Fibroblast of skin of right biceps (primary cell): Measurements from ENCODE around the gene DNTTIP2.
"Not testable (repeated sequence)": the region's sequence is repeated elsewhere in the genome, so short reads cannot be mapped to it uniquely, and the experiment has no call there.

ENCODE experiments used
- DNase-seq: peaks from one replicate; pipeline ENCODE4 v3.0.0-alpha.2; 2013

Gene DNTTIP2, protein sequence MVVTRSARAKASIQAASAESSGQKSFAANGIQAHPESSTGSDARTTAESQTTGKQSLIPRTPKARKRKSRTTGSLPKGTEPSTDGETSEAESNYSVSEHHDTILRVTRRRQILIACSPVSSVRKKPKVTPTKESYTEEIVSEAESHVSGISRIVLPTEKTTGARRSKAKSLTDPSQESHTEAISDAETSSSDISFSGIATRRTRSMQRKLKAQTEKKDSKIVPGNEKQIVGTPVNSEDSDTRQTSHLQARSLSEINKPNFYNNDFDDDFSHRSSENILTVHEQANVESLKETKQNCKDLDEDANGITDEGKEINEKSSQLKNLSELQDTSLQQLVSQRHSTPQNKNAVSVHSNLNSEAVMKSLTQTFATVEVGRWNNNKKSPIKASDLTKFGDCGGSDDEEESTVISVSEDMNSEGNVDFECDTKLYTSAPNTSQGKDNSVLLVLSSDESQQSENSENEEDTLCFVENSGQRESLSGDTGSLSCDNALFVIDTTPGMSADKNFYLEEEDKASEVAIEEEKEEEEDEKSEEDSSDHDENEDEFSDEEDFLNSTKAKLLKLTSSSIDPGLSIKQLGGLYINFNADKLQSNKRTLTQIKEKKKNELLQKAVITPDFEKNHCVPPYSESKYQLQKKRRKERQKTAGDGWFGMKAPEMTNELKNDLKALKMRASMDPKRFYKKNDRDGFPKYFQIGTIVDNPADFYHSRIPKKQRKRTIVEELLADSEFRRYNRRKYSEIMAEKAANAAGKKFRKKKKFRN

DNA sequence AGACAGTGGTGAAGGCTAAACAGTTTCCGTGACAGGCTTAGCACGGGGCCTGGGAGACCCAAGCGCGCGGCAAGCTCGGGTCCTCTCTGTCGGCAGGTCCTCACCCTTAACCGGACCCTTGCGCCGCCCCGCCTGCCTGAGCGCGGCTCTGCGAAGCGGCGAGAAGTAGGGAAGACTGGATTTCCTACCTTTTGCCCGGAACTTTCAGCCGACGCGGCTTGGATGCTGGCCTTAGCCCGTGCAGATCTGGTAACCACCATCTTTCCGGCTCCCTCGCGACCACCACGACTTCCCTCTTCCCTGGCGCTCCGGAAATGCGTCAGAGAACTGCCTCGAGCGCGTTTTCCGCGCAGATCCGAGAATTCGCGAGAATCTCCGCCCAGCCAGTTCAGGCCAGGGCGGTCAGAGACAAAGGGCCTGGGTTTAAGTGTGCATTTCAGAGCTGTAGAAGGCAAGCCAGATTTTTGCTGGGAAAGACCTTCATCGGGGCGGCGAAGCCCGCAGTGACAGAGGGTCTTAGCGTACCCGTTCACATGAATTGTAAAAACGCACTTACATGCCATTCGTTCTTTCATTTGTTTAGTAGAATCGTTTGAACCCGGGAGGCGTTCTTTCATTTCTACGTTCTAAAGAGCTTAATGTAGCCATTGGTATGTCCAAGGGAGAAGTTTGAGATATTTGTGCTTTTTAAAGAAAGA is at the start of gene DNTTIP2:
Gene DNTTIP2, minus strand, starts transcription at position 318 of the 698 bp plus-strand sequence. Its CDS starts 58 bp downstream, at position 260.
- peak; percentile 93 for DNase-seq

DNA sequence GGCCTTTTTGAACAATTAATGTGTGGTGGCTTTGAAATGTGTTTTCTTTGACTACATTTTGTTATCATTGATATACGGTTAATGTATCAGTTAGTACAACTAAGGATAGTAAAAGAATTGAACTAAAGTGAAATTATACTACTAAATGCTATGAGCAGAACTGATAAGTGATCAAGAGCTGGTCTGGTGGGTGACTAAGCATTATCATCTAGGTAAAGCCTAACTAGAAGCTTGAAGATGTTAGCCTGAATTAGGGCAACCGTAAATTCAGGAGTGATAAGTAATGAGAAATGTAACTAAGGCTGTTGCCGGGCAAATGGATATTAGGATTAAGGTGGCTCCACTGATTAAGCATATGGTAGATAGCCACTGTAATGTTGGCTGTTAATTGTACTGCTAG is 46.2 kb upstream of the DNTTIP2 start:
- DNase-seq = no peak

DNA sequence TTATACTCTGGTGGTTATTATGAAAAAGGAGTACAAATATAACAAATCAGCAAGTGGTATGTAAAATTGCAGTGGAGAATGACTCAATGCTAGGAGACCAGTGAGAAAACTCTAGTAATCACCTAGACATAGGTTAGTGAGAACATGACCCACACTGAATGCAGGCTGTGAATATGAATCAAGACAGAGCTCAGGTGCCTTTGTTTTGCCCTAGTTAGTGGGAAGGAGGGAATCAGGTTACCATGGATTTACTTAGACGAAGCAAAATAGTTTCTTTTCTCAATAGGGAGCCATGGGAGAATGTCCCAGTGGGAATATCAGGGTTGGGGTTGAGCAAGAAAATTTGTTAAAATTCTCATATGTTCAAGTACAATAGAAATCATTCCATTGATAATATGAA is 40.8 kb upstream of the DNTTIP2 start:
- no peak for DNase-seq

DNA sequence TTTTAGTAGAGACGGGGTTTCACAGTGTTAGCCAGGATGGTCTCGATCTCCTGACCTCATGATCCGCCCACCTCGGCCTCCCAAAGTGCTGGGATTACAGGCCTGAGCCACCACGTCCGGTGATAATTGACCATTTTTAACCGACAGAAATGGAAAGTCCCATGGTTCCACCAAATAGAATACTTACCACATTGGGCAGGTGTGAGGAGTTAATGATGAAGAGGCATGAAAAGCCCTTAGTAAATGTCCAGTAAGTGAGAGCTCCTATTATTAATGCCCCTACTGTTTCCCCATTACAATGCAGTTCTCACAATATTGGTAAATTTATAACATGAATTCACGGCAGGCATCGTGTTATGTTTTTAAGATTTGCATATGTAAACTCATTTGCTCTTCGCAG is 38.3 kb upstream of the DNTTIP2 start:
- DNase-seq = no peak

DNA sequence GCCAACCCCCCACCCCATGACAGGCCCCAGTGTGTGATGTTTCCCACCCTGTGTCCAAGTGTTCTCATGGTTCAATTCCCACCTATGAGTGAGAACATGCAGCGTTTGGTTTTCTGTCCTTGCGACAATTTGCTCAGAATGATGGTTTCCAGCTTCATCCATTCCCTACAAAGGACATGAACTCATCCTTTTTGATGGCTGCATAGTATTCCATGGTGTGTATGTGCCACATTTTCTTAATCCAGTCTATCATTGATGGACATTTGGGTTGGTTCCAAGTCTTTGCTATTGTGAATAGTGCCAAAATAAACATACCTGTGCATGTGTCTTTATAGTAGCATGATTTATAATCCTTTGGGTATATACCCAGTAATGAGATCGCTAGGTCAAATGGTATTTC is 31.9 kb upstream of the DNTTIP2 start:
- not testable (repeated sequence) for DNase-seq

DNA sequence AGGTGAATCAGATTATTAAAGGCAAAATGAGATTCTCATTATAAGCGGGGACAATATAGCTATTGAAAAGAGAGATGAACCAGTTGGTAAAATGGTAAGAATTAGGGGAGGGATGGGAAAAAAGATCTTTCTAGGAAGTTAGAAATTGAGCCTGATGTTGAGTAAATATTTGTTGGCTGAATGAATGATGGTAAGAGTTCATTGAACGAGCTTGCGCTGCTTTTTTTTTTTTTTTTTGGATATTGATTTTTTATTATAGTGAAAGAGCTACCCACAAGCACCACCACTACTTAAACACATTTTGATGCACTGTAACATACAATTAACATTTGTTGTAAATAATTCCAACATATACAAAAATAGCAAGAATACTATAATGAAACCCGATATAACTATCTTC is 31.3 kb upstream of the DNTTIP2 start:
- no peak for DNase-seq

DNA sequence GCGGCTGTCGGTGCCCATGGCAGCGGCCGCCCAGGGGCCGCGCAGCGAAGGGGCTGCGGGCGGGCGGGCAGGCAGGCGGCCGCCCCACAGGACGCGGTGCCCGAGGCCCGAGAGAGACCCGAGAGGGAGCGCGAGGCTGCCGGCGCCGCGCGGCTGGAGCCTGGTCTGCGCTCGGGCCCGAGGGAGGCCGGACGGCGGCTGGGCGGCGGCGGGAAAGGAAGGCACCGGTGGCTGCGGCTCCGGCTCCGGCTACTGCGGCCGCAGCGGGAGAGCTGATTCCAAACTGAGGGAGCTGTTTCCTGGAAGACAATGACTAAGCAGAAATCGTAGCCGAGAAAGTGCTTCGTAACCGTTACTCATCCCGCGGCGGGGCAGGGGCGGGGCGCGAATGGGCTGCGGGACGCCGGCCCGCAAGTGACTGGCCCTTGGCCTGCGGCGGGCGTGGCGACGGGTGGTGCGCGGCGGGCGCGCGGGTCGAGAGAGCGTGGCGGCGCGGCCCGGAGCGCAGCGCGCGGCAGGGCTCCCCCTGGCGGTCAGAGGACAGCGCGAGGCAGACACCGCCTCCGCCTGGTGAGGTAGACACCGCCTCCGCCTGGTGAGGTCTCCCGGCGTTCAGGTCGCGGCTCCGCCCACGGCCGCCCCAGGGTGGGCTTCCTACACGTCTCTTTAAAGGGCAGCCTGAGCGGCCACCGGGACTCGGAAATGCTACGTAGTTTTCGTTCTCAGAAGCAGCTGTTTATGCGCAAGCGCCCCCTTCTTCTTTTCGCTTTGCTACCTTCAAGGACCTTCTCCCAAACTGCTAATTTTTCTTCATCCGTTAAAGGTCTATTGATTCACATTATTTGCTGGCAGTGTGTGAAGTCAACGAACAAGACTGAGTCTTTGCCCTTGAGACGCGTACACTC is 30.4 kb upstream of the DNTTIP2 start, which contains the start of gene GCLM:
Gene GCLM, minus strand, starts transcription at position 285 of the 905 bp plus-strand sequence. Its CDS starts 267 bp downstream, at position 18.
- peak; percentile 96 for DNase-seq

DNA sequence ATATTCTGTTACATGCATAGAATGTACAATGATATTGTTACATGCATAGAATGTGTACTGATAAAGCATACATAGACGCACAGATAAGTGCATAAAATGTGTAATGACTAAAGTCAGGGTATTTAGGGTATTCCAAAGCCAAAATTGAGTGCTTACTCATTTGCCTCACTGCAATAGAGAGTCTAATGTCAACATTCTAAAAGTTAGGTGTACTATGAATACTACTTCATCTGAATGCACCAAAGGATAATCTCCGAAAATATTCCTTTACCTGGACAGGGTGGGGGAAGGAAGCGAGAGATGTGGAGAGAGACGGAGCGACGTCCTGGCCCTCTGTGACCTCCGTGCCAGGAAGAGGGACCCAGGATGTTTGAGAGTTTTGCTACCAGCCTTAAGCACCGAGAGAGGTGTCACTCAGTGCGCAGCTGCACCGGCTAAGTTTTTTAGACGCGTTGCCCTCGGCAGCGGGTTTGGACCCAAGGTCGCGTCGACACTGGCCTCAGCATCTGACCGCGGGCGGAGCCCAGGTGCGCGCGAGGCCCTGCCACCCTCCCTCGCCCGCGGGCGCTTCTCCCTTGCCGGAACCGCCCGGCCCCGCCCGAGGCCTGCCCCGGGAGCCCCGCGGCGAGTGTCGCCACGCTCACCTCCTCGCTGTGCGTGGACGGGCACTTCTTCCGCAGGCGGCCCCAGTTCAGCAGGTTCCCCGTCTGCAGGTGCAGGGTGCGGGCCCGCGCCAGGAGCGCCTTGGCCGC is 29.6 kb upstream of the DNTTIP2 start:
- peak; percentile 12 for DNase-seq

DNA sequence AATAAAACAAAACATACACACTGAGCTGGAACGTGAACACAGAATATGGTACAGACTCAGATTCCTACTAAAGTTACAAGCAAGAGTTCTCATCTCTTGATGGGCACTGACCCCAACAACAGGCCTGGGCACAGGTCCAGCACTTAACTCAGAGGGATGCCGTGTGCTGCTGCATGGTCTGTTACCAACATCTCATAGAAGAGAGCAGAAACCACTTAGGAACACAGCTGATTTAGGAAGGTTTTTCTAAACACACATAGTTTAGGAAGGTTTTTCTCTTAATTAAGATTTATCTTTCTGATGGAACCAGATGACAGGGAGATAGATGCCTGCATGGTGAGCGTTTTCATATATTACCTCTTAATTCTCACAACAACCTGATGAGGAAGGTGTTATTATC is 28.7 kb upstream of the DNTTIP2 start:
- DNase-seq = peak; percentile 54

DNA sequence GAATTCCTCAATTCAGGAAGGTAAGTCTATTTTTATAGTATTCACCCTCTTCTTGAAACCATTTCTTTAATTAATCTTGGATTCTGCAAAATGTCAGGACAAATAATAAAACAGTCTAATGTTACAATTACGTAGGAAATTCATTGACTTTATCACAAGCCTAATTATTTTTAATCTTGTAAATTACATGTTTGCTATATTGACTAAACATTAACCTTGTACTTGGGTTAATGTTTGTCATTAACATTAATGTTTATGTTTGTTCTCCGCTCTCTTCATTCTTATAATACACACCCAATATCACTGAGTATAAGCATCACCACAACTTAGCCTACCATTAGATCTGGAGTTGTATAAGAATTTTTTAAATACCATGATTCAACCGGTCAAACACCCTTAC is 27.5 kb upstream of the DNTTIP2 start:
- DNase-seq = no peak

DNA sequence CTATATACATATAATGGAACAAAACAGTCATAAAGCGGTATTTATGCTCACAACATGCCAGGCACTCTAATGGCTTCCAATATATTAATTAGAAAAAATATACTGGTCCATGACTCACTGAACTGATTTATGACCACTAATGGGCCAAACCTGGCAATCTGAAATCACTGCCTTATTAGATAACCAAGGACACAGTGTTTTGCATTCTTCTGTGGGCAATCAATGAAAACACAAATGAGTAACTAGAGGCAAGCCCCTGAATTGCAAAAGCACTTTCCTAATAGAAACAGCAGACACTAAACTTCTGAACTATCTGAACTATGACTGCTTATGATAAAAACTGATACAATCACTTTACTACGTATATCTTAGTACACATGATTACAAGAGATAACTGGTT is 26.7 kb upstream of the DNTTIP2 start:
- DNase-seq = peak; percentile 52

DNA sequence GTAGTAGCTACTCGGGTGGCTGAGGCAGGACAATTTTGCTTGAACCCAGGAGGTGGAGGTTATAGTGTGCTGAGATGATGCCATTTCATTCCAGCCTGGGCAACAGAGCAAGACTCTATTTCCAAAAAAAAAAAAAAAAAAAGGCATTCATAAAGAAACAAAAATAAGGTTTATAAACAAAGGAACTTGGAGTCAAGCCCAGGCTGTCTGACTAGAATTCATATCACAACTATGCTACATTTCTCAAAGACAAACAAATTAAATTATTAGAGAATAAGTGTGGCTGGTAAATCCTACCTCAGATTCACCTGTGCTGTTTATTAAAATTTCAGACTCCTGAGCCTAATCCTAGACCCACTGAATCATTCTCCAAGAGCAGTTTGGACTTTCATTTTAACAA is 26.0 kb upstream of the DNTTIP2 start:
- DNase-seq = peak; percentile 3

DNA sequence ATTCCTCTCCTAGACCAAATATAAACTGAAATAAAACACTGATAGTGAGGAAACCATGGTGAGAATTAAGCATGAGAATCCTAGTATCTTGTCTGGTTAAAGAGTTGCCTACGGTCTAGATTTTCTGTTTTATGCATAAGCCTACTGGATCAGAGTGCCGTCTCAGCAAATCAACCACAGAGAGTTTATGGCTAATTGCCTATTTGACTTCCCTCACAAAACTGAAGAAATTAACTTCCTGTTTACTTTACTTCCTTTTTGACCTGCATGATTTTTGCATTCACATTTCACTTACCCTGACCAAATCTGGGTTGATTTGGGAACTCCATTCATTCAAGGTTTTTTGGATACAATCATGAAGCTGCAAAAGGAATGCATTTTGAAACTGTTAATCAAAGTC is 25.2 kb upstream of the DNTTIP2 start:
- DNase-seq = no peak

DNA sequence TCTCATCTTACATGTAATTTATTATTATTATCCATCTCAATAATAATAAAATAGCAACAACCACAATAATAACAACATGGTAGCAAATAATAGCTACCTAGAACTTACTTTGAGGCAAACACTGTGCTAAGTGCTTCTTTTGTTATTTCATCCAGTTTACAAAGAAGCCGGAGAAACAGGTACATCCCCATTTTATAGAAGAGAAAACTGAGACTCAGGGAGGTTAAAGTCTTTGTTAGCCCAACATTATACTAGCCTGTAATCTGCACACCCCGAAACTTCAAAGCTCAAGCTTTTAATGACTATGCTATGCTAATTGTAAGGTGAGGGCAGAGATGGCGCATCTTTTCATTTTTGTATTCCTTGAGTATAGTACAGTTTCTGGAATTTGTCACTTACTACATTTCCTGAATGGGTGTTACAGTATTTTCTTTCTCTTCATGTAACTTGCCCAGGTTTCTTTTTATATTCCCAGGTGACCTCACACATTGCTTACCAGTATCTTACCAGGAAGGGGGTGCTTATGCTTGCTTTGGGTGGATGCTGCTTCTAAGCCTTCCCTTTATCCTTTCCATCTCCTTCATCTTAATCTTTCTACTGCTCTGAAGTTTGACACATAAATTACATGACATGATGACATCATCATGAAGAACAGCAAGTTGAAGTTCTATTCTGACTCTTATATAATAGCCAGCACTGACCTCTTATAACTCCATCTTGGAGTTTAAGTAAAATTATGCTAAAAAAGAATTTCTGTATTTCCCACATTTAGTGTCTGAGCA is 21.9 kb upstream of the DNTTIP2 start:
- DNase-seq = no peak

DNA sequence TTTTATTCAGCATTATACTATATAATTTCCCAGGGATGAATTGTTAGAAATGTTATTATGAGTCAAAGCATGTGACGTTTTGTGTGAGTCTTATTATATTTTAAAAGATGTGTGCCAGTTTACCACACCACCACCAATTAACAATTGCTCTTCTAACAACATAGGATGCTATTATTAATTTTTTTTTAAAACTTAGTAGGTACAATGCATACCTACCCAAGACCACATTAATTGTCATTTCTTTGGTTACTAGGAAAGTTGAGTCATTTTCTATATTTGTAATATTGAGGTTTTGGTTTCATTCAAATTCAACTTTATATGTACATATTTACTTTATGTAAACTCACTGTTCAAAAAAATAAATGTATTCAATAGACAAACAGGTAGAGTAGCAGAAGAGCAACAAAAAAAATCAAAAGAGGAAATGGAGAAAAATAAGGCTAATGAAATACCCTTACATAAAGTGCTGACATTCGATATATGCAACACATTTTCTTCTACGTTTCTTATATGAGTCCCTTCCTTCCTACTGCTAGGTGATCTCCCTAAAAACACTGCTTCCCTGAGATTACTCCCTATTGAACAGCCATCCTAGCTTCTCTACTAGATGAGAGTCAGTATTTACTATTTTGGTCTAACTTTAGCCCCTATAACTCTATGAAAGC is 20.7 kb upstream of the DNTTIP2 start:
- no peak for DNase-seq

DNA sequence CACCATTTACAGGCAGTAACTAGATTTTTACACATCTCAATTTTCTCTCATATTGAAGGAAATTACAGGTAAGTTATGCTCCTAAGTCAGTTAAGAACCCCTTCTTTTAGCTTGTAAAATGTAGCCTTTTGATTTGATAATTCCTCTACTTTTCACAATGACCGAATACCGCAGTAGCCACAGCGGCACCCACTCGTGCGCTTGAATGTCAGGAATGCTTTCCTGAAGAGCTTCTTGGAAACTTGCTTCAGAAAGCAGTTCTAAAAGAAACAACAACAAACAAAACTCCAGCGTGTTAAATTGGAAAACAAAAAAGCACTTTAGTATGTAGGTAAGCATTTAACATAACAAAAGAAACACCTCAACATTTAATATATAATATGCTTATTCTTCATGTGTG is 9.9 kb upstream of the DNTTIP2 start:
- no peak for DNase-seq

DNA sequence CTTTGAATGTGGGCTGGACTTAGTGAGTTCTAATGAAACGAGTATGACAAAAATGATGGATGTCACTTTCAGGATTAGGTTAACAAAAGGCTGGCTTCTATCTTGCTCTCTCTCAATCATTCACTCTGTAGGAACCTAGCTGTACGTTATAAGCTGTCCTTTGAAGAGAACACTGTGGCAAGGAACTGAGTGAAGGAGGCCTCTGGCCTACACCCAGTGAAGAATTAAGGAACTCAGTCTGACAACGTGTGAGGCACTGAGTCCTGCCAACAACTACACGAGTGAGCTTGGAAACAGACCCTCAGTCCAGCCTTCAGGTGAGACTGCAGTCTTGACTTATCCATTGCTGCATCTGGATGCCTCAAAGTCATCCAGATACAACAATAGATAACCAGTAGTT is 3.3 kb upstream of the DNTTIP2 start:
- no peak for DNase-seq

DNA sequence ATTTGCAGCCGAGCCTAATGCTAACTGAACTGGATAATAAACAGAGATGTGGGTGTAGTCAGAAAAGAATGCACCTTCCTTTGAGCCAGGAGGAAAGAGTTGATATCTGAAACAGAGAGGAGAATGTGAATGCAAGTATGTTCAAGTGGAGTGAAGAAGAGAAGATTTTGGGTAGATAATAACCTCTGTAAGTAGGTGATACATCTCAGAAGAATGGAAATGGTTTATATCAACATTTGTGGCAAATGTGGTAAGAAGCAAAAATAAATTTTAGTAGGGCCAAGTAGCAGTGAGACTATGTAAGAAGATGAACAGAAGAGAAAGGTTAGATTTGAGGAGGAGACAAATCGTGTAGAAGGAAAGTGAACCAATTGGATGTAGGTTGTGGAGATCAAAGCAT is 1.7 kb upstream of the DNTTIP2 start:
- peak; percentile 10 for DNase-seq

DNA sequence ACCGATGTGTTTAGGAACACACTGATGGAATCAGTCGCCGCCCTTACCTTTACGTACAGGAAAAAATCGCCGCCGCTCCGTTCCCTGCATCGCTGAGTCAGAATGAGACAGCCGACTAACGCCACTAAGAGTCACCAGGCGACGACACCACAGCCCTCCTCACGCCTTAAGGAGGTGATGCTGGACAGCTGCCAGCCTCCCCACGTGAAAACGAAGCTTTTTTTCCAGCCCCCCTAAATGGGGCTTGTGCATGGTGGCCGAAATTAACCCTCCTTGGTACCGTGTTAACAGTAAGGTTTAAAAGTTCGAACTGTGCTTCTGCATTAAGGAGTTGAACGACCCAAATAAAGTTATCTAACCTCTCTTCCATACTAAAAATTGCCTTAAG is 511 bp downstream of the DNTTIP2 start:
- peak; percentile 41 for DNase-seq

DNA sequence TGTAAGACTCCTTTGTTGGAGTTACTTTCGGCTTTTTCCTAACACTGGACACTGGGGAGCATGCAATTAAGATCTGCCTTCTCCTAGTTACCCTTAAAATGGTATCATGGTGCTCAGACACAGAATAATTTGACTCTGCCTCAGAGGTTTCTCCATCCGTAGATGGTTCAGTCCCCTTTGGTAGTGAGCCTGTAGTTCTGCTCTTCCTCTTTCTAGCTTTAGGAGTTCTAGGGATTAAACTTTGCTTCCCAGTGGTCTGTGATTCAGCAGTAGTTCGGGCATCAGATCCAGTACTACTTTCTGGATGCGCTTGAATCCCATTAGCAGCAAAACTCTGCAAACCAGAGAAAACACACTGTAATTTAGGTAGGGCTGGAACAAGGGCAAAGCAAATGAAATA is 1.5 kb downstream of the DNTTIP2 start:
- no peak for DNase-seq
